Measurements from ENCODE around the gene IPO9.

Gene IPO9

GRCh38 chr1:201906336-201906735 is 77.4 kb downstream of the IPO9 start:
- DNase-seq (ENCODE audit: low read depth) = no peak

GRCh38 chr1:201907621-201908020 is 78.7 kb downstream of the IPO9 start:
- no peak for DNase-seq (ENCODE audit: low read depth)

GRCh38 chr1:201911826-201912571 is 83.0 kb downstream of the IPO9 start:
- DNase-seq (ENCODE audit: low read depth) = no peak

- no peak for DNase-seq (ENCODE audit: low read depth)
These were observed 83.9 kb downstream of the IPO9 start for GRCh38 chr1:201912832-201913231.

- DNase-seq (ENCODE audit: low read depth) = no peak
These were observed 85.7 kb downstream of the IPO9 start for GRCh38 chr1:201914456-201915235.

- DNase-seq (ENCODE audit: low read depth) = no peak
These were observed 87.8 kb downstream of the IPO9 start for GRCh38 chr1:201916649-201917249.

GRCh38 chr1:201917362-201918033 is 88.5 kb downstream of the IPO9 start:
- DNase-seq (ENCODE audit: low read depth) = no peak

- no peak for DNase-seq (ENCODE audit: low read depth)
These were observed 89.4 kb downstream of the IPO9 start for GRCh38 chr1:201918343-201918742.

GRCh38 chr1:201921952-201922558 is 93.1 kb downstream of the IPO9 start:
- no peak for DNase-seq (ENCODE audit: low read depth)

GRCh38 chr1:201925301-201925567 is 96.3 kb downstream of the IPO9 start:
- no peak for DNase-seq (ENCODE audit: low read depth)

GRCh38 chr1:201925981-201926645 is 97.2 kb downstream of the IPO9 start:
- DNase-seq (ENCODE audit: low read depth) = no peak

- no peak for DNase-seq (ENCODE audit: low read depth)
These were observed 99.3 kb downstream of the IPO9 start for GRCh38 chr1:201928266-201928665.

- no peak for DNase-seq (ENCODE audit: low read depth)
These were observed 101.2 kb downstream of the IPO9 start for GRCh38 chr1:201930137-201930536.

GRCh38 chr1:201930803-201931202 is 101.8 kb downstream of the IPO9 start:
- DNase-seq (ENCODE audit: low read depth) = no peak

All from HS-27A (cell line).